Spleen (tissue), 11 donors: ENCODE data around the gene SPATS2L. TPM values are rescaled to one million over a fixed set of nuclear protein-coding genes. Genes with fewer than 3 reads are reported as not detected.

Experiments used
- DNase-seq: peaks from one replicate; pipeline ENCODE4 v3.0.0-alpha.2; 2020
- H3K27ac ChIP-seq, 8 donors: fragments of 200-600 bp; sonication (generic) in 7 of 8; 1 replicate in 4 of 8; 2 replicates in 4 of 8; pipeline versions ENCODE4 v1.5.0 to v1.8.0; 2016 to 2021; ENCODE audit warnings: inconsistent platforms in 4 of 8, mild to moderate bottlenecking in 4 of 8, moderate library complexity in 1 of 8
- H3K27me3 ChIP-seq, 7 donors: fragments of 200-600 bp; sonication (generic) in 6 of 7; replicated peaks in 1 of 7; 1 replicate in 4 of 7; 2 replicates in 3 of 7; pipeline versions ENCODE4 v1.5.0 to v1.8.0; 2016 to 2021; ENCODE audit warnings: inconsistent platforms in 3 of 7, mild to moderate bottlenecking in 1 of 7
- H3K36me3 ChIP-seq, 6 donors: fragments of 200-600 bp; sonication (generic) in 5 of 6; 1 replicate in 4 of 6; 2 replicates in 2 of 6; pipeline versions ENCODE4 v1.5.0 to v1.8.0; 2016 to 2021; ENCODE audit warnings: inconsistent platforms in 2 of 6
- H3K4me1 ChIP-seq, 6 donors: fragments of 200-600 bp; sonication (generic) in 5 of 6; 1 replicate in 3 of 6; 2 replicates in 3 of 6; pipeline versions ENCODE4 v1.5.0 to v1.8.0; 2016 to 2021; ENCODE audit warnings: inconsistent platforms in 3 of 6
- H3K4me3 ChIP-seq, 8 donors: fragments of 200-600 bp; sonication (generic) in 7 of 8; 1 replicate in 4 of 8; 2 replicates in 4 of 8; pipeline versions ENCODE4 v1.5.0 to v1.8.0; 2016 to 2021; ENCODE audit warnings: inconsistent platforms in 4 of 8, mild to moderate bottlenecking in 4 of 8, moderate library complexity in 2 of 8
- H3K9me3 ChIP-seq, 8 donors: fragments of 200-600 bp; sonication (generic) in 7 of 8; 1 replicate in 4 of 8; 2 replicates in 4 of 8; pipeline versions ENCODE4 v1.5.0 to v1.8.0; 2016 to 2021; ENCODE audit warnings: inconsistent platforms in 4 of 8
- POLR2A ChIP-seq, 3 donors: fragments of 450-650 bp; IDR thresholded peaks; one replicate each; pipeline ENCODE4 v1.5.1; 2017; ENCODE audit warnings: antibody characterized with exemption in 3 of 3, mild to moderate bottlenecking in 1 of 3
- POLR2AphosphoS5 ChIP-seq, 3 donors: sonication (generic); formaldehyde crosslinking; IDR thresholded peaks; one replicate each; pipeline ENCODE4 v1.5.1; 2017; ENCODE audit warnings: antibody characterized with exemption in 3 of 3
- WGBS, 5 donors: extraction: QIAGEN DNeasy Blood & Tissue Kit in 3 of 5; methylation state at CpG; one replicate each; pipeline versions ENCODE4 v1.1.5 to v1.1.7; 2013 to 2018; 5-methylcytosine and 5-hydroxymethylcytosine counted together
- intact Hi-C: fragments of 100-400 bp; cut with DNase I; formaldehyde crosslinking; loops from one replicate; pipeline ENCODE4 v1.15.0; 2023; ENCODE audit warnings: low total_unique reads
- polyA plus RNA-seq, 3 donors: library from polyadenylated mRNA; stranded (reverse); fragments of 200-250 nt; gene quantifications; one replicate each; pipeline ENCODE4 v1.2.1, GENCODE V29; 2013
- total RNA-seq, 7 donors: library from RNA; depleted of rRNA in 3 of 7; stranded (reverse); fragments of >200 nt in 3 of 7; fragmentation: NEBNext Ultra II Directional in 4 of 7; extraction: Animal tissue kit (Norgen Biotek cat#: 25700) in 4 of 7; gene quantifications; one replicate each; pipeline versions ENCODE4 v1.1.0 to v1.2.1, GENCODE V29; 2016 to 2021
- TF ChIP-seq, protein P1 (sequence below), 11 experiments: fragments of 200-600 bp in 7 of 11; fragments of 450-650 bp in 4 of 11; sonication (generic) in 4 of 11; IDR thresholded peaks in 8 of 11; conservative IDR thresholded peaks in 3 of 11; 1 replicate in 7 of 11; 2 replicates in 4 of 11; pipeline versions ENCODE4 v1.4.0 to v1.8.0; 2016 to 2021; ENCODE audit warnings: antibody characterized with exemption in 11 of 11, inconsistent platforms in 4 of 11, mild to moderate bottlenecking in 1 of 11
- donor health status: healthy with polysubstance abuse.
- donor health status: DM: no; HTN: no; CAD: no; lungs with moderate emphysema.
- donor health status: DM: no; HTN: no; CAD: no.
- donor health status: Bipolar disorder and iron deficiency.
- donor health status: healthy.
- donor health status: DM: no; HTN: no; CAD: no.
- donor health status: DM: yes; HTN: yes; CAD: no.

The SPATS2L gene
- total and polyA plus RNA-seq, 10 donors = 9.5 to 84.7 (median 57.2) TPM

DNA sequence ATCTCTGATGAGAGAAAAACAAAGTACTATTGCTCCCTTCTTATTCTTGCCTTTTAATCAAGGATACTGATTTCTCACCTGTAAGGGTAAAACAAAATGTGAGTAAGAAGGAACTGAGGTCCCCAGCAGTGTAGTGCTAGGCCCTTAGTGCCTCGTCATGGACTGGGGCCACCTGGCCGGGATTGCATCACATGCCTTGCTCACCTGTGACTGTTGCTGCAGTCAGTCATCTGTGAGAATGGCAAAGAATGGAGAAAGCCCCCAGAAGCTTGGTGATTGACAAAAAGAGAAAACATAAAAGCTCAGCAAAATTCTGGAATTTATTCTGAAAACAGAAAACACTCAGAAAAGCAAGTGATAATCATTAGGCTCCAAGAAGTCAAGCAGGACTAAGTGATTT, 63.4 kb downstream of the SPATS2L start:
- intact Hi-C loops = no loop called here
- Histone ChIP-seq H3K36me3 (no peaks in the 10 kb centered on the region), H3K27me3 (no peaks in the 10 kb centered on the region), H3K9me3 (no peaks in the 10 kb centered on the region), H3K4me1 (peaks cover 0 to 47% (median 35%) of the 10 kb centered on the region in 6 donors), H3K4me3 (no peak overlapping the region), H3K27ac (no peak overlapping the region)
- 43 to 62% (median 46%) methylated on average over 2 of the region's 2 CpGs for WGBS, 5 donors
- TF ChIP-seq POLR2AphosphoS5 (IDR thresholded peaks at IDR 0.05) = no peak
- TF ChIP-seq, protein P1, sequence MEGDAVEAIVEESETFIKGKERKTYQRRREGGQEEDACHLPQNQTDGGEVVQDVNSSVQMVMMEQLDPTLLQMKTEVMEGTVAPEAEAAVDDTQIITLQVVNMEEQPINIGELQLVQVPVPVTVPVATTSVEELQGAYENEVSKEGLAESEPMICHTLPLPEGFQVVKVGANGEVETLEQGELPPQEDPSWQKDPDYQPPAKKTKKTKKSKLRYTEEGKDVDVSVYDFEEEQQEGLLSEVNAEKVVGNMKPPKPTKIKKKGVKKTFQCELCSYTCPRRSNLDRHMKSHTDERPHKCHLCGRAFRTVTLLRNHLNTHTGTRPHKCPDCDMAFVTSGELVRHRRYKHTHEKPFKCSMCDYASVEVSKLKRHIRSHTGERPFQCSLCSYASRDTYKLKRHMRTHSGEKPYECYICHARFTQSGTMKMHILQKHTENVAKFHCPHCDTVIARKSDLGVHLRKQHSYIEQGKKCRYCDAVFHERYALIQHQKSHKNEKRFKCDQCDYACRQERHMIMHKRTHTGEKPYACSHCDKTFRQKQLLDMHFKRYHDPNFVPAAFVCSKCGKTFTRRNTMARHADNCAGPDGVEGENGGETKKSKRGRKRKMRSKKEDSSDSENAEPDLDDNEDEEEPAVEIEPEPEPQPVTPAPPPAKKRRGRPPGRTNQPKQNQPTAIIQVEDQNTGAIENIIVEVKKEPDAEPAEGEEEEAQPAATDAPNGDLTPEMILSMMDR (IDR thresholded peaks at IDR 0.05 in 8 of 11, conservative IDR thresholded peaks at IDR 0.05 in 3 of 11) = no peak
- TF ChIP-seq POLR2A (IDR thresholded peaks at IDR 0.05) = no peak
- no peak for DNase-seq

DNA sequence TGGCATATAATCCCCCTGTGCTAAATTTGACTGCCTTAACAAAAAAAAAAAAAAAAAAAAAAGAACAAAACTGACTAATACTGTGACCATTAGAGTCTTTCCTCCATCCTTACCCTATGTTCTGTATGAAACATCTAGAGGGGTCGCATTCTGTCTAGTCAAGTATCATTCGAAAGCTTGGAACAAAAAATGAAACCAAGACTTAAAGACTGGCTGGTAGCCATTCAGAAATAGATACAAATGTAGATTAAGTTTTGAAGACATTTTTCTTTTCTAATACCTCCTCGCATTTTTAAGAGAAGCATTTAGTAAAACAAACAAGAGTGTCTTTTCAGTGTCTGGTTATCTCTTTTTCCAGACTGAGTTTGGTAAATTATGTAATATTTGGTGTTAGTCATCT, 66.7 kb downstream of the SPATS2L start:
- Histone ChIP-seq H3K4me3 (peak overlapping the region in 3 of 8 donors; percentile 31 to 64 (median 32)), H3K4me1 (peaks cover 14 to 62% (median 41%) of the 10 kb centered on the region in 6 donors), H3K36me3 (no peaks in the 10 kb centered on the region), H3K9me3 (no peaks in the 10 kb centered on the region), H3K27ac (peak overlapping the region in 7 of 8 donors; percentile 6 to 74 (median 50)), H3K27me3 (no peaks in the 10 kb centered on the region)
- intact Hi-C loops = no loop called here
- TF ChIP-seq POLR2AphosphoS5 (IDR thresholded peaks at IDR 0.05) (no peak), POLR2A (IDR thresholded peaks at IDR 0.05) (no peak)
- TF ChIP-seq, protein P1 (IDR thresholded peaks at IDR 0.05 in 8 of 11, conservative IDR thresholded peaks at IDR 0.05 in 3 of 11) = no peak
- 38 to 57% (median 53%) methylated on average over 3 of the region's 3 CpGs for WGBS, 5 donors
- DNase-seq = no peak

DNA sequence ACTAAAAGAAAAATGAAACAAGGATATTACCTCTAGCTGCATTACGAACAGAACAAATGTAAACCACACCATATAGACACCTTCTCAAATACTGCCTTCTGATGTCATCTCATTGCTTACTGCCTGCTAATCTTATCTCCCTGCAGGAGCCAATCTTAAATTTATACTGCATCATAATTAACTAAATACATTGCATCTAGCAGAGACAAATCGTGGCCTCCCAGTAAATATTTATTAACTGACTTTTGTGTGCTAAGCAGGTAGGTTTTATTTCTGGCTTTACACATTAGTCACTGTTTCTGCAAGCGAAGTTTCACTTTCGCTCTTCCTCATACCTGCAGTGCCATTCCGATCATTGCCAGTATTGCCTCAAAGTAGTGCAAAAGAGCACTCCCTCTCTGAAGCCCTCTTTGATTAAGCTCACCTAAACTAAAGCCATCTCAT, 67.5 kb downstream of the SPATS2L start:
- peaks cover 14 to 69% (median 44%) of the 10 kb centered on the region in 6 donors for H3K4me1 ChIP-seq
- H3K9me3 ChIP-seq = no peaks in the 10 kb centered on the region
- no peaks in the 10 kb centered on the region for H3K27me3 ChIP-seq
- WGBS, 5 donors = 13 to 24% (median 22%) methylated on average over 5 of the region's 5 CpGs
- no peak for DNase-seq
- peak overlapping the region; percentile 6 to 74 (median 50) for H3K27ac ChIP-seq
- intact Hi-C loops = no loop called here
- H3K4me3 ChIP-seq = peak overlapping the region in 7 of 8 donors; percentile 11 to 64 (median 20)
- no peaks in the 10 kb centered on the region for H3K36me3 ChIP-seq
- TF ChIP-seq POLR2AphosphoS5 (IDR thresholded peaks at IDR 0.05) = no peak
- no peak for TF ChIP-seq POLR2A (IDR thresholded peaks at IDR 0.05)
- TF ChIP-seq, protein P1 (IDR thresholded peaks at IDR 0.05 in 8 of 11, conservative IDR thresholded peaks at IDR 0.05 in 3 of 11) = peak in 2 of 11 experiments; percentile 17 to 18

DNA sequence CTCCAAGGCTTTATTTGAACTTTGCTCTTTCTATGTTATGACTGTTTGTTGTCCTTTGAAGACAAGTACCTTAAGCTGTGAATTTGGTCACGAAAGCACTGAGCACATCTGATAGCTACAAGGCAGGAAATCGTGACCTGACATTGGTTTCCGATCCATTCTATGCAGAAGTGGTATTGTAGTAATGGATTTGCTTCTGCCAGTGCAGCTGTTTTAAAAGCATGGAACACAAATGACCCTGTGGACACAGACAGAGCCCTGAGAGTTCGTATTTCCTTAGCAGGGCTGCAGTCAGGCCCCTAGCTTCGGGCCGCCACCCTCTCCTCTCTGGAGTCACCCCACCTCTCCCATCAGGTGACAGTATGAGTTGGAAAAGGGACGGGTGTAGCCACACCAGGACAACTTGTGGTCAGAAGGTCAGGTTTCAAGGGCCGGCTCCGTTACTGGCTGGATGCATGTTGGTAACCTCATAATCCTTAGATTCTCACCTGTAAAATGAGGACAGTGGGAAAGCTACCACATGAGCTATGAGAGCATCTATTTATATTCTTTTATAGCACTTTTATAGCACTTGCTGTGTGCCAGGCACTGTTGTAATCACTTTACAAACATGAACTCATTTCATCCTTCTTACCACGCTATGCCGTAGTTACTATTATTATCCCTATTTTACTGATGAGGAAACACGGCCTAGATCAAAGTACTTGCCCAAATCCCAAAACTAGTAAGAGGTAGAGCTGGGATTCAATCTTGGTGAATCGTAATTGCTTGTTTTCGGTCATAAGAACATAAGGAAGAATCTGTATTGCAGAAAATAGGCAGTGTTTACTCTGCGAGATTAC, 70.2 kb downstream of the SPATS2L start:
- peak overlapping the region; percentile 4 to 74 (median 48) for H3K27ac ChIP-seq

More for the DNA sequence above, 70.2 kb downstream of the SPATS2L start:
- TF ChIP-seq, protein P1 (IDR thresholded peaks at IDR 0.05 in 8 of 11, conservative IDR thresholded peaks at IDR 0.05 in 3 of 11) = no peak
- peak in 2 of 3 donors; percentile 45 to 60 for TF ChIP-seq POLR2AphosphoS5 (IDR thresholded peaks at IDR 0.05)
- Histone ChIP-seq H3K4me1 (peaks cover 14 to 97% (median 57%) of the 10 kb centered on the region in 6 donors), H3K9me3 (no peaks in the 10 kb centered on the region), H3K27me3 (no peaks in the 10 kb centered on the region), H3K4me3 (no peak overlapping the region), H3K36me3 (no peaks in the 10 kb centered on the region)
- no peak for DNase-seq
- intact Hi-C loops = no loop called here
- 47 to 54% (median 50%) methylated on average over 15 of the region's 15 CpGs for WGBS, 5 donors
